Testis (tissue), 3 donors: Measurements from ENCODE around the gene PSMB4. TPM values are rescaled to one million over a fixed set of nuclear protein-coding genes. Genes with fewer than 3 reads are reported as not detected.
"Not testable (repeated sequence)": the region's sequence is repeated elsewhere in the genome, so short reads cannot be mapped to it uniquely, and the experiment has no call there.

Experiments
- DNase-seq: peaks from one replicate; pipeline ENCODE4 v3.0.0-alpha.2; 2019
- H3K27ac ChIP-seq, 2 donors: fragments of 200-600 bp; sonication (generic); one replicate each; pipeline ENCODE4 v1.5.1; 2019
- H3K27me3 ChIP-seq: fragments of 200-600 bp; sonication (generic); one replicate; pipeline ENCODE4 v1.5.1; 2019
- H3K36me3 ChIP-seq: fragments of 200-600 bp; sonication (generic); one replicate; pipeline ENCODE4 v1.5.1; 2017; ENCODE audit warnings: low read depth; ENCODE audit errors: missing control alignments
- H3K4me1 ChIP-seq: fragments of 200-600 bp; sonication (generic); one replicate; pipeline ENCODE4 v1.5.1; 2019
- H3K4me3 ChIP-seq, 2 donors: fragments of 200-600 bp; sonication (generic); one replicate each; pipeline ENCODE4 v1.5.1; 2017 to 2019
- H3K9me3 ChIP-seq: fragments of 200-600 bp; sonication (generic); one replicate; pipeline ENCODE4 v1.5.1; 2017
- CTCF ChIP-seq, 3 experiments: fragments of 450-650 bp in 2 of 3; fragments of 200-600 bp in 1 of 3; sonication (generic) in 1 of 3; IDR thresholded peaks; one replicate each; pipeline ENCODE4 v1.5.1; 2016 to 2019; ENCODE audit warnings: antibody characterized with exemption in 3 of 3, mild to moderate bottlenecking in 2 of 3, moderate library complexity in 1 of 3
- POLR2A ChIP-seq: fragments of 450-650 bp; IDR thresholded peaks from one replicate; pipeline ENCODE4 v1.6.1; 2017; ENCODE audit warnings: antibody characterized with exemption, mild to moderate bottlenecking, moderate library complexity
- WGBS, 2 donors: methylation state at CpG; one replicate each; pipeline ENCODE4 v1.1.5; 2018; 5-methylcytosine and 5-hydroxymethylcytosine counted together
- intact Hi-C: fragments of 100-400 bp; cut with DNase I; formaldehyde crosslinking; loops from one replicate; pipeline ENCODE4 v1.15.1; 2023; ENCODE audit warnings: low total_unique reads
- polyA plus RNA-seq: library from polyadenylated mRNA; stranded (reverse); fragments of 350-450 nt; fragmentation: Illumina TruSeq; extraction: RNeasy Lipid Tissue Mini Kit (QIAGEN cat#74804); gene quantifications from one replicate; pipeline ENCODE4 v1.2.3, GENCODE V29; 2014; ENCODE audit warnings: low read depth, low replicate concordance; ENCODE audit not compliant: insufficient read depth
- total RNA-seq, 2 donors: library from RNA; depleted of rRNA; stranded (reverse); fragments of >200 nt; gene quantifications; one replicate each; pipeline ENCODE4 v1.2.3, GENCODE V29; 2016

The PSMB4 gene
- total and polyA plus RNA-seq, 3 donors from 2014 or later: 155 to 186 (median 179) TPM

- DNase-seq: no peak
- TF ChIP-seq POLR2A (no peak), CTCF (IDR thresholded peaks at IDR 0.05) (no peak)
Measured at GRCh38 chr1:151435174-151435573, 35.8 kb downstream of the PSMB4 start.

GRCh38 chr1:151436985-151437384 lies 37.6 kb downstream of the PSMB4 start:
- Histone ChIP-seq H3K27me3 (no peaks in the 10 kb centered on the region), H3K4me3 (no peak overlapping the region), H3K9me3 (no peaks in the 10 kb centered on the region), H3K4me1 (no peaks in the 10 kb centered on the region), H3K36me3 (no peaks in the 10 kb centered on the region), H3K27ac (no peak overlapping the region)
- TF ChIP-seq CTCF (IDR thresholded peaks at IDR 0.05) (no peak), POLR2A (no peak)
- intact Hi-C loops: no loop called here
- no peak for DNase-seq
- 78 to 86% methylated on average over 6 of the region's 6 CpGs for WGBS, 2 donors

More at GRCh38 chr1:151435174-151435573, 35.8 kb downstream of the PSMB4 start:
- Histone ChIP-seq H3K36me3 (no peaks in the 10 kb centered on the region), H3K4me1 (no peaks in the 10 kb centered on the region), H3K9me3 (no peaks in the 10 kb centered on the region), H3K4me3 (no peak overlapping the region), H3K27me3 (no peaks in the 10 kb centered on the region), H3K27ac (no peak overlapping the region)
- 80 to 95% methylated on average over 3 of the region's 3 CpGs for WGBS, 2 donors
- intact Hi-C loops: no loop called here

- H3K9me3 ChIP-seq, H3K27me3 ChIP-seq, H3K27ac ChIP-seq, H3K4me1 ChIP-seq, DNase-seq, H3K4me3 ChIP-seq, H3K36me3 ChIP-seq, intact Hi-C loops: not testable (repeated sequence)
- 76 to 78% methylated on average over 8 of the region's 8 CpGs for WGBS, 2 donors
Measured at GRCh38 chr1:151437396-151437795, 38.0 kb downstream of the PSMB4 start.

DNA sequence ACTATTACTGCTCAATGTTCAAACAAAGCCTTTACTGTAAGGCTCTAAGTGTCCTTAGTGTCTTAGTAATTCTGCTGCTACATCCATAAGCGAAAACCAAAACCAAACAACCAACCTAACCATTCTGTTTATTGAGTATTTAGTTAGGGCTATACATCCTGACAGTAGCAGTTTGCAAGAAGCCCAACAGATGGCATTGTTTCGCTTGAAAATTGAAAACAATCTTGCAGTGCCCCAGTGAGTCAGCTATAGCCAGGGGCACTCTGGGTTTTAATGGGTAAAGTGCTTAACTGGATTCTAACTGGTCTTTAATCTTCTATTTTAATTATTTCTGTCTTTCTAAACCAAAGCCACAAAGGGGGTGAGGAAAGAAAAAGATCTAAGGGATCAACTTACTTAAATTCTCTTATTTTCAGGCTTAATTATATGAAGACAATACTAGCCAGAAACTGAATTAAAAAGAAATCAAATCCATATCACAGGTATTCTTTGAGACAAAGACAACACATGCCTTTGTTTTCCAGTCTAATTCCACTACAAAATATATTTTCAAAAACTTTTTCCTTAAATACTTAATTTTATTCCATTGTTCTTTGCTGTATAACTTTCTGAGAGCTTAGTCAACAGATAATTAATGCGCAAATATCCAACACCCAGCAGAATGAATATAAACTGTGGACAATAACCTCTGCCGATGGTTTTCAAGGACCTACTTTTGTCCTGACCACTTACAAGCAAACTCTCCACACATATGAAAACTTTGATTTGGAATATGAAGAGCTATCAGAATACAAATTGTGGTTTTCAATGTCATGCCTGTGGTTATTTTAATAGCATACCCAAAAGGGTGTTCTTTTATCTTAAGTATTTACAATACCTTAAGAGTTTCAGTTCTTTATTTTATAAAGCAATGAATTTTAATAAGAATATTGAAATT lies 44.7 kb downstream of the PSMB4 start:
- 60% methylated on average over 4 of the region's 4 CpGs for WGBS, 2 donors
- H3K4me3 ChIP-seq: no peak overlapping the region
- intact Hi-C loops: no loop called here

More for the DNA sequence above, 44.7 kb downstream of the PSMB4 start:
- DNase-seq: peak; percentile 69
- Histone ChIP-seq H3K36me3 (no peaks in the 10 kb centered on the region), H3K4me1 (peaks cover 12% of the 10 kb centered on the region), H3K9me3 (no peaks in the 10 kb centered on the region), H3K27ac (no peak overlapping the region), H3K27me3 (no peaks in the 10 kb centered on the region)
- TF ChIP-seq CTCF (IDR thresholded peaks at IDR 0.05) (peak; percentile 15 to 60 (median 59)), POLR2A (no peak)
